K562 (cell line): ENCODE measurements around the gene SURF4. TPM values are rescaled to one million over a fixed set of nuclear protein-coding genes. Genes with fewer than 3 reads are reported as not detected.

Experiments used
- ATAC-seq: fragments of 200-7000 bp; cut with Tn5 transposase; 3 replicates; pipeline ENCODE4 v1.9.1; 2020; ENCODE audit warnings: moderate library complexity
- BruUV-seq: library from RNA; stranded (reverse); fragments of 400-500 nt; replicated peaks from 2 replicates; lab custom pipeline; 2021; lab: Mats Ljungman, UMichigan
- CTCF ChIA-PET: fragments of 300-600 bp; formaldehyde crosslinking; extraction: SDS; loops from one replicate; lab custom pipeline; 2021; ENCODE audit warnings: low intra/inter-chr PET ratio; lab: Yijun Ruan, JAX
- POLR2A ChIA-PET: fragments of 300-600, 350-650 bp; sonication (Branson Sonifier 250); formaldehyde crosslinking; extraction: SDS; loops from one replicate; lab custom pipeline; 2021; ENCODE audit warnings: antibody characterized with exemption, inconsistent platforms; lab: Yijun Ruan, JAX
- DNase-seq, 4 experiments: peaks; one replicate each; pipeline versions ENCODE4 v3.0.0 to v3.0.0-alpha.2; 2011 to 2018; ENCODE audit warnings: low spot score in 3 of 4, mixed read lengths in 3 of 4; ENCODE audit errors: extremely low read depth in 1 of 4
- FAIRE-seq: peaks from 2 replicates; lab custom pipeline; 2011; peaks lifted over from hg19 to GRCh38; lab: Jason Lieb, UNC
- H2AFZ ChIP-seq: 2 replicates; pipeline ENCODE4 v1.6.0; 2011; ENCODE audit warnings: low read depth, low read length, control low read depth, inconsistent platforms
- H3K27ac ChIP-seq: fragments of 200-600 bp; 3 replicates; pipeline ENCODE4 v1.8.0; 2011; ENCODE audit warnings: low read depth, mild to moderate bottlenecking, control low read depth, inconsistent platforms, low read length, moderate library complexity, mixed read lengths; ENCODE audit errors: extremely low read depth
- H3K27me3 ChIP-seq, 2 experiments: fragments of 300-600 bp in 1 of 2; 2 replicates in 1 of 2; 3 replicates in 1 of 2; pipeline versions ENCODE4 v1.6.0 to v1.8.0; 2011; ENCODE audit warnings: inconsistent platforms in 2 of 2, low read length in 2 of 2, mild to moderate bottlenecking in 1 of 2, mixed read lengths in 1 of 2, moderate library complexity in 1 of 2; ENCODE audit not compliant: control insufficient read depth in 2 of 2, insufficient read depth in 2 of 2
- H3K36me3 ChIP-seq: fragments of 300-600 bp; 3 replicates; pipeline ENCODE4 v1.8.0; 2011; ENCODE audit warnings: mild to moderate bottlenecking, low read length, inconsistent platforms; ENCODE audit not compliant: control insufficient read depth, insufficient read depth
- H3K4me1 ChIP-seq, 2 experiments: fragments of 200-600 bp in 1 of 2; replicated peaks in 1 of 2; 2 replicates in 1 of 2; 3 replicates in 1 of 2; pipeline versions ENCODE4 v1.5.1 to v1.8.0; 2011; ENCODE audit warnings: inconsistent platforms in 2 of 2, low read length in 2 of 2, mild to moderate bottlenecking in 1 of 2, mixed read lengths in 1 of 2, moderate library complexity in 1 of 2; ENCODE audit not compliant: control insufficient read depth in 2 of 2, insufficient read depth in 2 of 2
- H3K4me2 ChIP-seq: 2 replicates; pipeline ENCODE4 v1.6.1; 2011; ENCODE audit warnings: low read length, control low read depth, inconsistent platforms, mixed read lengths; ENCODE audit not compliant: insufficient read depth
- H3K4me3 ChIP-seq: fragments of 200-600 bp; sonication (generic), shearing (Covaris generic); 2 replicates; pipeline ENCODE4 v1.5.1; 2016; ENCODE audit warnings: control low read depth, inconsistent platforms
- H3K79me2 ChIP-seq: fragments of 200-600 bp; 3 replicates; pipeline ENCODE4 v1.8.0; 2011; ENCODE audit warnings: low read length, inconsistent platforms; ENCODE audit not compliant: control insufficient read depth, insufficient read depth
- H3K9ac ChIP-seq, 2 experiments: 2 replicates each; pipeline versions ENCODE4 v1.6.0 to v1.6.1; 2011; ENCODE audit warnings: low read depth in 2 of 2, low read length in 2 of 2, control low read depth in 1 of 2, inconsistent platforms in 1 of 2, mild to moderate bottlenecking in 1 of 2, mixed read lengths in 1 of 2; ENCODE audit not compliant: insufficient read depth in 1 of 2
- H3K9me1 ChIP-seq: one replicate; pipeline ENCODE4 v1.6.0; 2011; ENCODE audit warnings: inconsistent platforms, mild to moderate bottlenecking, low read length, moderate library complexity; ENCODE audit not compliant: control insufficient read depth, insufficient read depth
- H3K9me3 ChIP-seq: replicated peaks from 2 replicates; pipeline ENCODE4 v1.5.1; 2011; ENCODE audit warnings: low read depth, low read length, inconsistent platforms; ENCODE audit not compliant: control insufficient read depth, insufficient read depth
- H4K20me1 ChIP-seq: replicated peaks from 2 replicates; pipeline ENCODE4 v1.6.1; 2011; ENCODE audit warnings: low read length, inconsistent platforms, mixed read lengths; ENCODE audit not compliant: control insufficient read depth, insufficient read depth
- ASH1L ChIP-seq: fragments of 450-650 bp; IDR thresholded peaks from 2 replicates; pipeline ENCODE4 v1.6.1; 2018; ENCODE audit warnings: borderline replicate concordance, mild to moderate bottlenecking, low read depth; ENCODE audit not compliant: partially characterized antibody
- C11orf30 ChIP-seq: fragments of 450-650 bp; IDR thresholded peaks from 2 replicates; pipeline ENCODE4 v1.6.1; 2016; ENCODE audit warnings: low read depth, mild to moderate bottlenecking
- ESRRB ChIP-seq: fragments of 250-450 bp; sonication (Bioruptor Pico); IDR thresholded peaks from 2 replicates; pipeline ENCODE4 v1.5.0; 2020; ENCODE audit warnings: mild to moderate bottlenecking, moderate library complexity, borderline replicate concordance
- GTF2F1 ChIP-seq: IDR thresholded peaks from 2 replicates; pipeline ENCODE4 v1.6.1; 2011; ENCODE audit warnings: low read depth, low read length, improper control_type of control experiment
- MED1 ChIP-seq: sonication (generic); formaldehyde crosslinking; IDR thresholded peaks from 2 replicates; pipeline ENCODE4 v1.8.1; 2023; ENCODE audit warnings: missing genetic modification reagents, borderline replicate concordance
- PHF8 ChIP-seq: fragments of 200-600 bp; sonication (generic); IDR thresholded peaks from 2 replicates; pipeline ENCODE4 v1.6.1; 2012; ENCODE audit warnings: mixed run types, mild to moderate bottlenecking, inconsistent platforms, low read length, moderate library complexity, borderline replicate concordance
- RBFOX2 ChIP-seq: fragments of 200-400 bp; formaldehyde crosslinking; IDR thresholded peaks from 2 replicates; pipeline ENCODE4 v1.6.1; 2017; ENCODE audit warnings: low read depth, mild to moderate bottlenecking, low read length, moderate library complexity
- SMARCB1 ChIP-seq: IDR thresholded peaks from 2 replicates; pipeline ENCODE4 v1.6.1; 2011; ENCODE audit warnings: improper control_type of control experiment, low read depth; ENCODE audit not compliant: insufficient read length
- ZNF197 ChIP-seq: fragments of 200-800 bp; sonication (Bioruptor generic); IDR thresholded peaks from 2 replicates; pipeline ENCODE4 v1.6.1; 2016; ENCODE audit warnings: low read depth, missing genetic modification characterization, missing compliant biosample characterization
- WGBS: fragments of 100-300 bp; shearing (Covaris generic); methylation state at CpG from one replicate; pipeline ENCODE4 v1.1.6; 2016; ENCODE audit warnings: low coverage, mixed read lengths; ENCODE audit not compliant: insufficient coverage; ENCODE audit errors: missing lambda C conversion rate; 5-methylcytosine and 5-hydroxymethylcytosine counted together
- in situ Hi-C: fragments of 300-500 bp; cut with MboI; formaldehyde crosslinking; loops from 4 replicates; pipeline ENCODE4 v1.15.0; 2018; ENCODE audit warnings: inconsistent platforms, mixed read lengths
- intact Hi-C: fragments of 100-400 bp; cut with micrococcal nuclease; formaldehyde crosslinking; loops from 2 replicates; pipeline ENCODE4 v1.14.2; 2022
- polyA plus RNA-seq, 8 experiments: library from polyadenylated mRNA; depleted of rRNA in 4 of 8; stranded (reverse) in 5 of 8; unstranded in 3 of 8; fragments of >200 nt; fragmentation: Nextera tagmentation in 2 of 8; fragmentation: Illumina TruSeq in 1 of 8; extraction: Ambion mirVana in 2 of 8; extraction: Trizol in 1 of 8; gene quantifications; 2 replicates each; pipeline versions ENCODE4 v1.2.1 to v1.2.3, GENCODE V29; 2011 to 2014; ENCODE audit warnings: inconsistent platforms in 1 of 8, missing spikeins in 1 of 8
- total RNA-seq, 7 experiments: library from RNA; depleted of rRNA in 6 of 7; stranded (reverse); fragments of >200 nt in 6 of 7; fragmentation: Illumina TruSeq in 2 of 7; extraction: Trizol in 2 of 7; gene quantifications; 2 replicates each; pipeline versions ENCODE4 v1.2.1 to v1.2.3, GENCODE V29; 2011 to 2021; ENCODE audit warnings: low replicate concordance in 1 of 7
- TF ChIP-seq, protein P1 (sequence below): IDR thresholded peaks from 3 replicates; pipeline ENCODE4 v1.6.1; 2011; ENCODE audit warnings: borderline replicate concordance, mild to moderate bottlenecking; ENCODE audit not compliant: insufficient read length, insufficient read depth
- TF ChIP-seq, protein P2 (sequence below): fragments of 200-400 bp; formaldehyde crosslinking; IDR thresholded peaks from 2 replicates; pipeline ENCODE4 v1.6.1; 2017; ENCODE audit warnings: mild to moderate bottlenecking, low read depth, low read length, moderate library complexity

The SURF4 gene
- total and polyA plus RNA-seq, 9 of the 15 experiments (the other 6 are each of a cell fraction or from before 2014, with no cell fraction given): 8.4 to 176 (median 130) TPM

DNA sequence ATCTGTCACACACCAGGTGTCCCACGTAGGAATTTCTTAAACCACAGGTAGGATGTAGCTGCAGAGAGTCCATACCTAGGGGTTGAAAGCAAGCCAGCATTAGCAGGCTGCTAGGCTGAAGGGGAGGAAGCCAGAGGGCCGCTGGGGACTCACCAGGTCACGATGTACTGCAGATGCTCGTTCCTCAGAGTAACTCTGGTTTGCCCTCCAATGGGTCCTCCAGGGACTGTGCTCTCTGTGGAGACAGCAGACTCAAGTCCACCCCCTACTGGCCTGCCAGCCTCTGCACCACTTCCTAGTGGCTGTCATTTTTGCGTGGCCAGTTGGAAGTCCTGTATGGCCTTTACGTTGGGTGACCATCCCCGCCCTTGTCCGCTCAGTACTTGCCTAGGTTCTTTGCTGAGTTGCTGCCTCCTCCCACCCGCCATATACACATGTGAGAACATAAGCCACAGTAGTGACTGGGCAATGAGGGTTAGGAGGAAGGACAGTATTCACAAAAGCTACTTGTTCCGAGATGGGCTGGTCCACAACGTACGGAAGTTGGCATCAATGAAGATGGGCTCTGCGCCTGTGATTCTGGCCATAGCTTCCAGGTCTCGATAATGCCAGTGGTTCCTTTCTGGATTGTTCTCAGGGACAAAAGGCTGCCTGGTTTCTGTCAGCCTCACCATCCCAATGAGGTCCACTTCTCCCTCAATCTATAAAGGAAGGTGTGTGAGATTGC lies 23.8 kb downstream of the SURF4 start (continued):
- TF ChIP-seq MED1 (CRISPR knock-in tag) (no peak), GTF2F1 (0 out of 2 replicates have a peak, but pooled peaks have one; percentile 16)

DNA sequence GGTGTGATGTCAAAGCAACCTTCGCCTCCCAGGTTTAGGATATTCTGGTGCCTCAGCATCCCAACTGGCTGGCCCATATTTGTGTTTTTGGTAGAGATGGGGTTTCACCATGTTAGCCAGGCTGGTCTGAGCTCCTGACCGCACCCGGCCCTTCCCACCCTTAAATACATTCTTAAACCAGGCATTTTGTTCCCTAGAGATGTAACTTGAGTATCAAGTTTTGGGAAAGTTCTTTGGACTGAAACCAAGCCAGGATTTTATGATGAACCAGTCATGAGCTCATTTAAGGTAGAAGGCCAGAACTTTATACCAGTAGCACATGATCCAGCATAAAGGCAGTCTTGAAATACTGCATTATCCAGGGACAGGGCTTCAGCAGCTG lies 24.3 kb downstream of the SURF4 start:
- Histone ChIP-seq H3K27ac (peak overlapping the region; percentile 34; the same call in 1 of the 3 replicates), H4K20me1 (peaks cover 30% of the 10 kb centered on the region), H3K4me3 (no peak overlapping the region), H3K4me1 (peaks cover 13 to 30% of the 10 kb centered on the region in 2 experiments; a peak in 4 of 5 replicates), H3K9me3 (no peaks in the 10 kb centered on the region), H3K79me2 (peaks cover 60% of the 10 kb centered on the region), H3K4me2 (peak overlapping the region; percentile 3; the same call in 1 of the 2 replicates), H3K36me3 (peaks cover 57% of the 10 kb centered on the region), H3K9ac (no peak overlapping the region), H2AFZ (no peak overlapping the region), H3K27me3 (no peaks in the 10 kb centered on the region), H3K9me1 (peaks cover 3% of the 10 kb centered on the region)
- ChIA-PET CTCF (no interaction called here), POLR2A (interaction anchor here (0.8 to 7.4 kb wide), 12 partner anchors 8 to 190 kb away, joined by 3 to 33 read pairs (median 5); partner anchors contain the start of gene STKLD1)
- BruUV-seq: no TSS peak
- intact Hi-C loops: no loop called here
- FAIRE-seq (no peak), ATAC-seq (no peak), DNase-seq (no peak)
- in situ Hi-C loops: no loop called here
- 92% methylated on average over 3 of the region's 3 CpGs for WGBS
- TF ChIP-seq ASH1L (no peak), SMARCB1 (no peak), PHF8 (no peak), C11orf30 (no peak), ESRRB (no peak), RBFOX2 (0 out of 2 replicates have a peak, but pooled peaks have one; percentile 4), ZNF197 (CRISPR knock-in tag) (no peak)
- TF ChIP-seq, protein P1, sequence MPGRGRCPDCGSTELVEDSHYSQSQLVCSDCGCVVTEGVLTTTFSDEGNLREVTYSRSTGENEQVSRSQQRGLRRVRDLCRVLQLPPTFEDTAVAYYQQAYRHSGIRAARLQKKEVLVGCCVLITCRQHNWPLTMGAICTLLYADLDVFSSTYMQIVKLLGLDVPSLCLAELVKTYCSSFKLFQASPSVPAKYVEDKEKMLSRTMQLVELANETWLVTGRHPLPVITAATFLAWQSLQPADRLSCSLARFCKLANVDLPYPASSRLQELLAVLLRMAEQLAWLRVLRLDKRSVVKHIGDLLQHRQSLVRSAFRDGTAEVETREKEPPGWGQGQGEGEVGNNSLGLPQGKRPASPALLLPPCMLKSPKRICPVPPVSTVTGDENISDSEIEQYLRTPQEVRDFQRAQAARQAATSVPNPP: no peak
- TF ChIP-seq, protein P2, sequence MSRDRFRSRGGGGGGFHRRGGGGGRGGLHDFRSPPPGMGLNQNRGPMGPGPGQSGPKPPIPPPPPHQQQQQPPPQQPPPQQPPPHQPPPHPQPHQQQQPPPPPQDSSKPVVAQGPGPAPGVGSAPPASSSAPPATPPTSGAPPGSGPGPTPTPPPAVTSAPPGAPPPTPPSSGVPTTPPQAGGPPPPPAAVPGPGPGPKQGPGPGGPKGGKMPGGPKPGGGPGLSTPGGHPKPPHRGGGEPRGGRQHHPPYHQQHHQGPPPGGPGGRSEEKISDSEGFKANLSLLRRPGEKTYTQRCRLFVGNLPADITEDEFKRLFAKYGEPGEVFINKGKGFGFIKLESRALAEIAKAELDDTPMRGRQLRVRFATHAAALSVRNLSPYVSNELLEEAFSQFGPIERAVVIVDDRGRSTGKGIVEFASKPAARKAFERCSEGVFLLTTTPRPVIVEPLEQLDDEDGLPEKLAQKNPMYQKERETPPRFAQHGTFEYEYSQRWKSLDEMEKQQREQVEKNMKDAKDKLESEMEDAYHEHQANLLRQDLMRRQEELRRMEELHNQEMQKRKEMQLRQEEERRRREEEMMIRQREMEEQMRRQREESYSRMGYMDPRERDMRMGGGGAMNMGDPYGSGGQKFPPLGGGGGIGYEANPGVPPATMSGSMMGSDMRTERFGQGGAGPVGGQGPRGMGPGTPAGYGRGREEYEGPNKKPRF: no peak
